Glutamatergic neuron (in vitro differentiated cells): ENCODE data around the gene TMEM82. TPM values are rescaled to one million over a fixed set of nuclear protein-coding genes. Genes with fewer than 3 reads are reported as not detected.

Source experiments
- DNase-seq: peaks from one replicate; pipeline ENCODE4 v3.0.0; 2022
- H3K27ac Mint-ChIP-seq: one replicate; pipeline ENCODE4 v1.8.0; 2020; ENCODE audit warnings: mild to moderate bottlenecking, mixed read lengths, inconsistent platforms; ENCODE audit not compliant: unreplicated experiment
- H3K27me3 Mint-ChIP-seq: one replicate; pipeline ENCODE4 v1.8.0; 2020; ENCODE audit warnings: mild to moderate bottlenecking, moderate library complexity, mixed read lengths, inconsistent platforms; ENCODE audit not compliant: unreplicated experiment
- H3K36me3 Mint-ChIP-seq: one replicate; pipeline ENCODE4 v1.8.0; 2020; ENCODE audit warnings: mild to moderate bottlenecking, mixed read lengths, inconsistent platforms; ENCODE audit not compliant: unreplicated experiment
- H3K4me1 Mint-ChIP-seq: one replicate; pipeline ENCODE4 v1.8.0; 2020; ENCODE audit warnings: mild to moderate bottlenecking, low read depth, mixed read lengths, inconsistent platforms; ENCODE audit not compliant: unreplicated experiment
- H3K4me3 Mint-ChIP-seq: one replicate; pipeline ENCODE4 v1.8.0; 2020; ENCODE audit warnings: mild to moderate bottlenecking, mixed read lengths, inconsistent platforms; ENCODE audit not compliant: unreplicated experiment
- H3K9me3 Mint-ChIP-seq: one replicate; pipeline ENCODE4 v1.8.0; 2020; ENCODE audit warnings: mild to moderate bottlenecking, moderate library complexity, mixed read lengths, inconsistent platforms; ENCODE audit not compliant: unreplicated experiment
- total RNA-seq: library from RNA; stranded (reverse); fragmentation: NEBNext Ultra II Directional; extraction: Animal tissue kit (Norgen Biotek cat#: 25700); gene quantifications from one replicate; pipeline ENCODE4 v1.2.1, GENCODE V29; 2021; ENCODE audit not compliant: unreplicated experiment
- TF ChIP-seq, protein P1 (sequence below): fragments of 200-600 bp; sonication (generic); IDR thresholded peaks from one replicate; pipeline ENCODE4 v1.5.0; 2021; ENCODE audit not compliant: partially characterized antibody, unreplicated experiment

TMEM82 gene
- total RNA-seq, 1 donor from 2014 or later = not detected

DNA sequence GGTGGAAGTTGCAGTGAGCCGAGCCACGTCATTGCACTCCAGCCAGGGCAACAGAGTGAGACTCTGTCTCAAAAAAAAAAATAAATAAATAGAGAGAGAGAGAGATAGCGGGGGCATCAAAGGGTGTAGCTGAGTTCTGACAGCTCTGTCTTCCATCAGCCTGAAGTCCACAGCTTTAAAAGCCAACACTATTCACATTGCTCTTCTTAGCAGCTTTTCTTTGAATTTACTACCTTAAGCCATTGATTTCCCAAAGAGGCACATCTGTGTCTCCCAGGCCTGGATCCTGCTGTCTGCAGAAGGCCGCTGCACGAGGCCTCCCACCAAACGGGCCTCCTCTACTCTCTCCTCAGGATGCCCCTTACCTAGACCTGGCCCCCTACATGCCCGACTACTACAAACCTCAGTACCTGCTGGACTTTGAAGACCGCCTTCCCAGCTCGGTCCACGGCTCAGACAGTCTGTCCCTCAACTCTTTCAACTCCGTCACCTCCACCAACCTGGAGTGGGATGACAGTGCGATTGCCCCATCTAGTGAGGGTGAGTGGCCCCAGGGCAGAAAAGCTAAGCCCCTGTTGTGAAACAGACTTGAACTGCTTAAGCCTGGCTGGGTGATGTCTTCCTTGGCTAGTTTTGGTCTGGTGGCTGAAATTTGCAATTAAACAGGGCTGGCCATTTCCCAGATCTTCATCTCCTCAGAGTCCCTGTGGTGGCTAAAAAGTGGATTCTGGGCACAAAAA, 22.7 kb upstream of the TMEM82 start:
- Mint-ChIP-seq H3K36me3 (no peaks in the 10 kb centered on the region), H3K9me3 (peaks cover 14% of the 10 kb centered on the region), H3K27ac (no peak overlapping the region), H3K4me3 (no peak overlapping the region), H3K4me1 (peaks cover 14% of the 10 kb centered on the region), H3K27me3 (peaks cover 10% of the 10 kb centered on the region)
- TF ChIP-seq, protein P1, sequence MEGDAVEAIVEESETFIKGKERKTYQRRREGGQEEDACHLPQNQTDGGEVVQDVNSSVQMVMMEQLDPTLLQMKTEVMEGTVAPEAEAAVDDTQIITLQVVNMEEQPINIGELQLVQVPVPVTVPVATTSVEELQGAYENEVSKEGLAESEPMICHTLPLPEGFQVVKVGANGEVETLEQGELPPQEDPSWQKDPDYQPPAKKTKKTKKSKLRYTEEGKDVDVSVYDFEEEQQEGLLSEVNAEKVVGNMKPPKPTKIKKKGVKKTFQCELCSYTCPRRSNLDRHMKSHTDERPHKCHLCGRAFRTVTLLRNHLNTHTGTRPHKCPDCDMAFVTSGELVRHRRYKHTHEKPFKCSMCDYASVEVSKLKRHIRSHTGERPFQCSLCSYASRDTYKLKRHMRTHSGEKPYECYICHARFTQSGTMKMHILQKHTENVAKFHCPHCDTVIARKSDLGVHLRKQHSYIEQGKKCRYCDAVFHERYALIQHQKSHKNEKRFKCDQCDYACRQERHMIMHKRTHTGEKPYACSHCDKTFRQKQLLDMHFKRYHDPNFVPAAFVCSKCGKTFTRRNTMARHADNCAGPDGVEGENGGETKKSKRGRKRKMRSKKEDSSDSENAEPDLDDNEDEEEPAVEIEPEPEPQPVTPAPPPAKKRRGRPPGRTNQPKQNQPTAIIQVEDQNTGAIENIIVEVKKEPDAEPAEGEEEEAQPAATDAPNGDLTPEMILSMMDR = no peak
- DNase-seq = no peak

DNA sequence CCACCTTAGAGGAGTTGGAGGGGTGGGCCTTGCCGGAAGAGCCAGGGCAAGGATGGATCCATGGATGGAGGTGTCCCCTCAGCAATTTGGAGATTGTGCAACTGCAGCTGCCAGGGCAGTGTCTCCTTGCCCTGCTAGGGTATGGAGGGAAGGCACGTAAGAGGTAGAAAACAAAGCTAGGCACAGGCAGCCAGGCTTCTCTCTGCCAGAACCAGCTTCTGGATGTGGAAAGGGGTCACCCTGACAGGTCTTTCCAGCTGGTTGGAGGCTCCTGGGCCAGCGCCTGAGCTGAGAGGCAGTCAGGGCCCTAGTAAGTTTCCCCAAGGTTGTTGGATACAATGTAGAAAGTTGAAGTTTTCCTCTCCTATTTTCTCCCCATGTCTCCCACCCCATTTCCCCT, 21.4 kb upstream of the TMEM82 start:
- peaks cover under 1% of the 10 kb centered on the region for H3K36me3 Mint-ChIP-seq
- H3K9me3 Mint-ChIP-seq = peaks cover 12% of the 10 kb centered on the region
- TF ChIP-seq, protein P1 = no peak
- H3K27me3 Mint-ChIP-seq = peaks cover 10% of the 10 kb centered on the region
- H3K27ac Mint-ChIP-seq = no peak overlapping the region
- DNase-seq = no peak
- H3K4me1 Mint-ChIP-seq = peaks cover 13% of the 10 kb centered on the region
- no peak overlapping the region for H3K4me3 Mint-ChIP-seq

DNA sequence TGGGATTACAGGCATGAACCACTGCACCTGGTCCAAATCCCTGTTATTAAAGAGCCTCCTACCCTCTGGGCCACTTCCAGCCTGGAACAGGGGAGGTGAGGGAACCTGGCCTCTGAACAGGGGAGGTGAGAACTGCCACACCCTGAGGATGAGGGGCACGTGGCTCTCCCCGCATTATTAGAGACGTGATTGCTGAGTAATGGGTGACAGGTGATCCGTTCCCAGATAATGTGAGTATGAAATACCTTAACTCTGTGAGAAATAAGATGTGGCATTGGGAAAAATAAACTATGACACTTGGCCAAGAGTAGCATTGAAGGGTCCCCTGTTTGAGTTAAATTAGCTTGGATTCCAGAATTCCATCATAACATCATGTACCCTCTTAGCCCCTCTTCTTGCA, 19.9 kb upstream of the TMEM82 start:
- H3K9me3 Mint-ChIP-seq = peaks cover 12% of the 10 kb centered on the region
- peak overlapping the region; percentile 36 for H3K4me3 Mint-ChIP-seq
- peaks cover 6% of the 10 kb centered on the region for H3K27me3 Mint-ChIP-seq
- peak overlapping the region; percentile 88 for H3K27ac Mint-ChIP-seq
- DNase-seq = no peak
- H3K4me1 Mint-ChIP-seq = peaks cover 23% of the 10 kb centered on the region
- TF ChIP-seq, protein P1 = no peak
- H3K36me3 Mint-ChIP-seq = peaks cover 4% of the 10 kb centered on the region

DNA sequence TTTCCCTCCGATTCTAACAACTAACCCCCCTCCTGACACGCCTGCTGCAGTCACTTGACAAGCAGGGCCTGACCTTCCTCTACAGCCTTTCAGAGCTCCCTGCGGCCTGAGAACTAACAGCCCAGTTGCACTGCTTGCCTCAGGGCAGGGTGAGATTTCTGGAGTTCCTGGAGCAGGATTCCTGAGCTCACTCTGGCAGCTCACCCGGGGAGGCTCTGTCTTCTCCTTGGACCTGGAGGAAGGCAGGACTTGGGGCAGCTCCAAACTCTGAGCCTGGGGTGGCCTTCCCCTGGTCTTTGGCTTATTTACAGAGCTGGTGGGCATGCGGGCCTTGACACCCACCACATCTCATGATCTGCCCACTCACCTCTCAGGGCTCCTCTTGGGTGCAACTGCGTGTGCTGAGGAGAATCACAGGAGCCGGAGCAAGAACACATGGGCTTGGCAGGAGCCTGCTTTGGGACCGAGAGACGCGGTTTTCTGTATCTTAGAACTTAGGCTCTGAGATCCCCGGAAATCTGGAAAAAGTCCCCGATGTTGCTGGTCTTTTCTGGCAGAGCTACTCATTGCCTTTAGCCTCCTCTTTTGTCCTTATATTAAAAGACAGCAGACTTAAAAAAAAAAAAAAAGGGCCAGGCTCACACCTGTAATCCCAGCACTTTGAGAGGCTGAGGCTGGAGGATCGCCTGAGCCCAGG, 19.3 kb upstream of the TMEM82 start:
- TF ChIP-seq, protein P1 = no peak
- Mint-ChIP-seq H3K27me3 (peaks cover 6% of the 10 kb centered on the region), H3K4me1 (peaks cover 28% of the 10 kb centered on the region), H3K27ac (peak overlapping the region; percentile 88), H3K36me3 (peaks cover 4% of the 10 kb centered on the region), H3K9me3 (peaks cover 12% of the 10 kb centered on the region), H3K4me3 (peak overlapping the region; percentile 36)
- no peak for DNase-seq
